ENCODE measurements around the gene NUDT8.

The NUDT8 gene

DNA sequence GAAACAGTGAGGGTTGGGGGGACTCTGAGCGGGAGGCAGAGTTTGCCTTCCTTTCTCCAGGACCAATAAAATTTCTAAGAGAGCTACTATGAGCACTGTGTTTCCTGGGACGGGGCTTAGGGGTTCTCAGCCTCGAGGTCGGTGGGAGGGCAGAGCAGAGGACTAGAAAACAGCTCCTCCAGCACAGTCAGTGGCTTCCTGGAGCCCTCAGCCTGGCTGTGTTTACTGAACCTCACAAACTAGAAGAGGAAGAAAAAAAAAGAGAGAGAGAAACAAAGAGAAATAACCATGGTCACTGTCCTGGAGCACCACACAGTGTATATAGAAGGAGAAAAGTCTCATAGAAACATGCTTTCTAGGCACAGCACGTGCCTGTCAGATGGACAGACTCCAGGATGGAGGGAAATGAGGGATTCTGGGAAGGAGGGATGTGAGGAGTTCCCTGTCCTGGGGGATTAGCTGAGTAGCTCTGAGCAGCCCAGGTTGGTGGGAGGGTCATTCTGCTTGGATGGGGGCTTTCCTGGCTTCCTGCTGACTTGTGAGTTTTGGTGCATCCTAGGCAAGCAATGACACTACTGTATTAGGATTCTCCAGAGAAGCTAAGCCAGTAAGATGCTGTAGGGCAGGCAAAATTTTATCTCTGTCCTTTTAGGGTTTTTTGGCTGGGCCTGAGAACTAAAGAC, 43.0 kb downstream of the NUDT8 start:
- DNase-seq, result no peak

DNA sequence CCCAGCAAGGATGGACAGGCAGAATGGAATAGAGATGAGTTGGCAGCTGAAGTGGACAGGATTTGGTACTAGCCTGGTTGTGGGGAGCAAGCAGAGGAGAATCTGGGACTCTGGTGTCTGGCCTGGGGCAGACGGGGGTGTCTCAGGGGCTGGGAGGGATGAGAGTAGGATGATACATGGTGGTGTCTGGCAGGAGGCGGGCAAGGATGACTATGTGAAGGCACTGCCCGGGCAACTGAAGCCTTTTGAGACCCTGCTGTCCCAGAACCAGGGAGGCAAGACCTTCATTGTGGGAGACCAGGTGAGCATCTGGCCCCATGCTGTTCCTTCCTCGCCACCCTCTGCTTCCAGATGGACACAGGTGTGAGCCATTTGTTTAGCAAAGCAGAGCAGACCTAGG, 43.8 kb downstream of the NUDT8 start:
- DNase-seq, result no peak

DNA sequence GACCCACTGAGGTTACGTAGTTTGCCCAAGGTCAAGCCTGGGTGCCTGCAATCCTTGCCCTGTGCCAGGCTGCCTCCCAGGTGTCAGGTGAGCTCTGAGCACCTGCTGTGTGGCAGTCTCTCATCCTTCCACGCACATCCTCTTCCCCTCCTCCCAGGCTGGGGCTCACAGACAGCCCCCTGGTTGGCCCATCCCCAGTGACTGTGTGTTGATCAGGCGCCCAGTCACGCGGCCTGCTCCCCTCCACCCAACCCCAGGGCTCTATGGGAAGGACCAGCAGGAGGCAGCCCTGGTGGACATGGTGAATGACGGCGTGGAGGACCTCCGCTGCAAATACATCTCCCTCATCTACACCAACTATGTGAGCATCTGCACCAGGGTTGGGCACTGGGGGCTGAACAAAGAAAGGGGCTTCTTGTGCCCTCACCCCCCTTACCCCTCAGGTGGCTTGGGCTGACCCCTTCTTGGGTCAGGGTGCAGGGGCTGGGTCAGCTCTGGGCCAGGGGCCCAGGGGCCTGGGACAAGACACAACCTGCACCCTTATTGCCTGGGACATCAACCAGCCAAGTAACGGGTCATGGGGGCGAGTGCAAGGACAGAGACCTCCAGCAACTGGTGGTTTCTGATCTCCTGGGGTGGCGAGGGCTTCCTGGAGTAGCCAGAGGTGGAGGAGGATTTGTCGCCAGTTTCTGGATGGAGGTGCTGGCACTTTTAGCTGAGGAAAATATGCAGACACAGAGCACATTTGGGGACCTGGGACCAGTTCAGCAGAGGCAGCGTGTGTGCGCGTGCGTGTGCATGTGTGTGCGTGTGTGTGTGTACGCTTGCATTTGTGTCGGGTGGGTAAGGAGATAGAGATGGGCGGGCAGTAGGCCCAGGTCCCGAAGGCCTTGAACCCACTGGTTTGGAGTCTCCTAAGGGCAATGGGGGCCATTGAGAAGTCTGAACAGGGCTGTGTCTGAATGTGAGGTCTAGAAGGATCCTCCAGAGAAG, 44.6 kb downstream of the NUDT8 start:
- DNase-seq, result no peak

DNA sequence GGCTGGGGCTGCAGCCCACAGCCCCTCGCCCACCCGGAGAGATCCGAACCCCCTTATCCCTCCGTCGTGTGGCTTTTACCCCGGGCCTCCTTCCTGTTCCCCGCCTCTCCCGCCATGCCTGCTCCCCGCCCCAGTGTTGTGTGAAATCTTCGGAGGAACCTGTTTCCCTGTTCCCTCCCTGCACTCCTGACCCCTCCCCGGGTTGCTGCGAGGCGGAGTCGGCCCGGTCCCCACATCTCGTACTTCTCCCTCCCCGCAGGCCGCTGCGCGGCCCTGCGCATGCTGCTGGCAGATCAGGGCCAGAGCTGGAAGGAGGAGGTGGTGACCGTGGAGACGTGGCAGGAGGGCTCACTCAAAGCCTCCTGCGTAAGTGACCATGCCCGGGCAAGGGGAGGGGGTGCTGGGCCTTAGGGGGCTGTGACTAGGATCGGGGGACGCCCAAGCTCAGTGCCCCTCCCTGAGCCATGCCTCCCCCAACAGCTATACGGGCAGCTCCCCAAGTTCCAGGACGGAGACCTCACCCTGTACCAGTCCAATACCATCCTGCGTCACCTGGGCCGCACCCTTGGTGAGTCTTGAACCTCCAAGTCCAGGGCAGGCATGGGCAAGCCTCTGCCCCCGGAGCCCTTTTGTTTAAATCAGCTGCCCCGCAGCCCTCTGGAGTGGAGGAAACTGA, 45.4 kb downstream of the NUDT8 start:
- no peak for DNase-seq

- peak; percentile 14 for DNase-seq
These were observed 46.2 kb downstream of the NUDT8 start, which contains the start of gene GSTP1 for GRCh38 chr11:67583247-67584204. GSTP1 (plus strand) TSS chr11:67583812; CDS start chr11:67583844, 32 bp downstream.

GRCh38 chr11:67582011-67582410, 47.7 kb downstream of the NUDT8 start:
- DNase-seq, result no peak

DNA sequence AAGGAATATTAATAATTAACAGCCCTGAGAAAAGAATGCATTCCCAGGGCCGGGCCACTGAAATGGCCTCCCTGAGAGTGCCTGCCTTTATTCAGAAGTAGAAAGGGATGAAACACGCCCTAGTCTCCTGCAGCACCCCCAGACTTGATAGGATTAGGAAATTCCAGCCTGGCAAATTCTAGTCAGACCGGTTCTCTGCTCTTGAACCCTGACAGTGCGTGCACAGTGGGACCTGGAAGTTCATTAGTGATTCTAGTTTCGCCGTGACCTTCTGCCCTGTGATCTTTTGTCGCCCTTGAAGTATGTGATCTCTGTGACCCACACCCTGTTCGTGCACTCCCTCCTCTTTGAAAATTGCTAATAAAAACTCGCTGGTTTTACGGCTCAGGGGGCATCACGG, 48.3 kb downstream of the NUDT8 start:
- no peak for DNase-seq

- DNase-seq, result no peak
These were observed 51.8 kb downstream of the NUDT8 start for GRCh38 chr11:67577951-67578350.
